CD4-positive, alpha-beta T cell treated with Interleukin-15 for 4 hours (primary cell): ENCODE measurements around the gene FAM170B.

ENCODE experiments used
- DNase-seq: peaks from one replicate; pipeline ENCODE4 v3.0.0-alpha.2; 2020; ENCODE audit warnings: low spot score

Gene FAM170B

GRCh38 chr10:49168831-49169500, 35.1 kb upstream of the FAM170B start:
- DNase-seq, result no peak

DNA sequence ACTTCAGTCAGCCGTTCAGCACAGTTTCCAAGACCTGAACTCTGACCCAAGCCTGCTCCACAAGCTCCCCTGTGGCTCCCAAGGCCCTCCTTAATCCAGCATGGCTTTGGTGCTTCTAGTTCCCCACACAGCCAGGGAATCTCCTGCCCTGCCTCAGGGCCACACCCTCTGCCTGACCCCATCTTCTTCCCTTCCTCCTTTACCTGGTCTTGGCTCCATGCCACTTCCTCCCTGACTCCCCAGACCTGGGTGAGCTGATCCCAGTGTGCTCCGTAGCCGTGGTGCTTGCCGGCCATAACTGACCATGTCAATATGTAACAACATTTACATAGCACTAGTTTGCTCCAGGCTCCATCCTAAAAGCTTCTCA, 34.3 kb upstream of the FAM170B start:
- DNase-seq, result no peak

- no peak for DNase-seq
These were observed 33.8 kb upstream of the FAM170B start for GRCh38 chr10:49167425-49168170.

GRCh38 chr10:49166484-49167400, 32.9 kb upstream of the FAM170B start:
- DNase-seq, result no peak

- DNase-seq, result no peak
These were observed 32.1 kb upstream of the FAM170B start for GRCh38 chr10:49165821-49166483.

- no peak for DNase-seq
These were observed 31.4 kb upstream of the FAM170B start for GRCh38 chr10:49165259-49165658.

GRCh38 chr10:49164559-49165188, 30.9 kb upstream of the FAM170B start:
- DNase-seq, result peak; percentile 24

- no peak for DNase-seq
These were observed 29.9 kb upstream of the FAM170B start for GRCh38 chr10:49163741-49164140.

DNA sequence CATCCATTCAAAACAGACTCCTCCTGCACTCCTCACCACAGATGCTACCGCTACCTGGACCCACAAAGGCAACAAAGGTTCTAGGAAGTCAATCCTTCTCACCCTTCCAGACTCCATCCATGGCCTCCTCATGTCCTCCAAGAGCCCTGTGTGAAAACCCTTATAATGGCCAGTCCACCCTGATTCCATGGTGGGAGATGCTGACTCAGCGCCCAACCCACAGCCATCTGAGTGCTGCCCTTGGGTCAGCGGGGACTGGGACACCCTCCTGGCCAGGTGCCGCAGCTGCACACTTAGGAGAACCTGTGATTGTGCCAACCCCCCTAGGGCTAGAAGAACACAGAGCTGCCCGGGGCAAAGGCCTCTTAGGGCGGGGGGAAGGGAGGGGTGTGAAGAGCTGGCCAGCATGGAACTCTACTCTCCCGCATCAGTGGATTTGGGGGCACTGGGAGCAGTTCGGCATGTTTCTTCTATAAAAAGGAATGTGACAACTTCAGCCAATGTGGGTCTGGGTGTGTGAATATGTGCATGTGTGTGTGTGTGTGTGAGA, 29.0 kb upstream of the FAM170B start:
- DNase-seq, result no peak

DNA sequence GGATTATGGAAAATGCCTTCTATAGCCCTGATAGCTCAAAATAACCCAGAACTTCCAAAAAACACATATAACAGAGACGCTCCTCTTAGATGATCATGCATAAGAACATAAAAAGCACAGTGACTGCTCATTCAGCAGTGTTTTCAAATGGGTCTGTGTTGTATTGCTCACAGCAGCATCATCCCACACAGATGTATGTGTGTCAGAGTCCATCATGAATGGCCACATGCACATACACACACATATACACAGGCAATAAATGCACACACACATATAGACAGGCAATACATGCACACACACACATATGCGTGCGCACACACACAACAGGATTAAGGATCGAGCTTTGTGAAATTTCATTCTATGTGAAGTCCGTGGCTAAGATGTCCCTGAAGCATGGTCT, 28.2 kb upstream of the FAM170B start:
- DNase-seq, result no peak

GRCh38 chr10:49161411-49161997, 27.7 kb upstream of the FAM170B start:
- no peak for DNase-seq

GRCh38 chr10:49160814-49161213, 27.0 kb upstream of the FAM170B start:
- DNase-seq, result no peak

- no peak for DNase-seq
These were observed 26.3 kb upstream of the FAM170B start for GRCh38 chr10:49160110-49160509.

GRCh38 chr10:49158915-49159314, 25.1 kb upstream of the FAM170B start:
- no peak for DNase-seq

DNA sequence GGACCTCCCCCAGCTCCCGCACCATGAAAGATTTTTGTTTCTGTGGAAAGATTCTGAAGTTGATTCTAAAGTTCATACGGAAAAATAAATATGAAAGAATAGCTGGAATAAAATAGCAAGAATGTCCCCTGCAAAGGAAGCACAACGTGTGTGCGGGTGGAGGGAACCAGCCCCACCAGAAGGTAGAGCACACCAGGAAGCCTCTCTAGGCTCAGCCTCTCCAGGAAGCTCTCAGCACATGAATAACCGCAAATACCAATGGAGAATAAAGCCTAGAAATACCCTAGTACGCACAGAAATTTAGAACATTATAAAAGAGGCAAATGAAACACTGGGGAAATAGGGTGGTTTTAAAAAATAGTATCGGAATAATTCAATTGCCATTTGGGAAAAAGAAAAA, 24.6 kb upstream of the FAM170B start:
- DNase-seq, result no peak

GRCh38 chr10:49157229-49157628, 23.4 kb upstream of the FAM170B start:
- no peak for DNase-seq

DNA sequence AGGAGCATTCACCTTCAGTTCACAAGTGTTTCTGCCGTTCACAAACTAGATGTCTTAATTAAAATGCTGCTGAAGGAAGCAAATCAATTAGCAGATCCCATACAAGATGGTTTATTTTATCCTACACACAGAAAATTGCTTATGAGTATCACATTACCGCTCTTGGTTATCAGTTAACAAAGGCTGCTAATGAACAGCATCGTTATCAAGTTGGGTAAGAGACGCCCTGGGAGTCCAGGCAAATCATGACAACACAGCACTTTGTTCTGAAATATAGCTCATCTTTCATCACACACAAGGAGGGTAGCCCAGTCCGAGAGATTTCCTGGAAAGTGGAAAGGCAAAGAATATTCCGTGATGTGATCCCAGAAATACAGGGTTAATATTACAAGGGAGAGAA, 20.8 kb upstream of the FAM170B start:
- no peak for DNase-seq

GRCh38 chr10:49153971-49154370, 20.1 kb upstream of the FAM170B start:
- no peak for DNase-seq

- no peak for DNase-seq
These were observed 19.3 kb upstream of the FAM170B start for GRCh38 chr10:49153115-49153514.

- DNase-seq, result no peak
These were observed 18.8 kb upstream of the FAM170B start for GRCh38 chr10:49152663-49153062.

GRCh38 chr10:49152037-49152436, 18.2 kb upstream of the FAM170B start:
- no peak for DNase-seq
